Psoas muscle (tissue), 8 donors: ENCODE results near the gene ZGRF1. TPM values are rescaled to one million over a fixed set of nuclear protein-coding genes. Genes with fewer than 3 reads are reported as not detected.

ENCODE experiments used
- ATAC-seq, 4 donors: fragments of 200-7000 bp; cut with Tn5 transposase; one replicate each; pipeline ENCODE4 v1.9.1; 2020; ENCODE audit warnings: moderate library complexity in 3 of 4, mild to moderate bottlenecking in 2 of 4
- DNase-seq, 2 donors: peaks; one replicate each; pipeline ENCODE4 v3.0.0-alpha.2; 2020
- H3K27ac ChIP-seq: fragments of 200-600 bp; one replicate; pipeline ENCODE4 v1.8.0; 2022
- H3K27me3 ChIP-seq, 3 donors: fragments of 200-600 bp in 1 of 3; one replicate each; pipeline versions ENCODE4 v1.6.1 to v1.8.0; 2013 to 2022; ENCODE audit warnings: low read length in 2 of 3, mild to moderate bottlenecking in 2 of 3, moderate library complexity in 1 of 3; ENCODE audit not compliant: insufficient read depth in 3 of 3
- H3K36me3 ChIP-seq, 2 donors: fragments of 200-600 bp in 1 of 2; one replicate each; pipeline versions ENCODE4 v1.6.1 to v1.8.0; 2013 to 2022; ENCODE audit warnings: low read depth in 1 of 2, mild to moderate bottlenecking in 1 of 2, moderate library complexity in 1 of 2; ENCODE audit not compliant: insufficient read depth in 1 of 2
- H3K4me1 ChIP-seq: fragments of 200-600 bp; one replicate; pipeline ENCODE4 v1.8.0; 2022
- H3K4me3 ChIP-seq: fragments of 200-600 bp; one replicate; pipeline ENCODE4 v1.8.0; 2022; ENCODE audit warnings: mild to moderate bottlenecking
- H3K9me3 ChIP-seq: fragments of 200-600 bp; one replicate; pipeline ENCODE4 v1.8.0; 2022
- CTCF ChIP-seq: fragments of 200-600 bp; IDR thresholded peaks from one replicate; pipeline ENCODE4 v1.8.0; 2022; ENCODE audit warnings: antibody characterized with exemption
- WGBS, 3 donors: extraction: QIAGEN DNeasy Blood & Tissue Kit; methylation state at CpG; one replicate each; pipeline versions ENCODE4 v1.1.6 to v1.1.7; 2013; 5-methylcytosine and 5-hydroxymethylcytosine counted together
- intact Hi-C, 2 donors: fragments of 100-400 bp; cut with DNase I; formaldehyde crosslinking; loops; one replicate each; pipeline versions ENCODE4 v1.11.0 to v1.14.2; 2022
- polyA plus RNA-seq, 3 donors: library from polyadenylated mRNA; stranded (reverse); fragments of 200-250 nt; gene quantifications; one replicate each; pipeline ENCODE4 v1.2.3, GENCODE V29; 2013
- total RNA-seq, 4 donors: library from RNA; stranded (reverse); fragmentation: NEBNext Ultra II Directional in 2 of 4; extraction: Animal tissue kit (Norgen Biotek cat#: 25700) in 2 of 4; gene quantifications; one replicate each; pipeline versions ENCODE4 v1.2.1 to v1.2.4, GENCODE V29; 2021 to 2023
- donor health status: healthy with polysubstance abuse.
- donor health status: DM: no; HTN: no; CAD: no; lungs with moderate emphysema.
- donor health status: Bipolar disorder and iron deficiency.
- donor health status: healthy.
- donor health status: DM: yes; HTN: yes; CAD: no.
- donor health status: DM: no; HTN: no; CAD: no.
- donor health status: DM: no; HTN: no; CAD: no.
- donor health status: DM: yes; HTN: yes; CAD: no.

ZGRF1 gene
- total and polyA plus RNA-seq, 7 donors: 0.79 to 2.0 (median 1.3) TPM

- no peak for TF ChIP-seq CTCF
- Histone ChIP-seq H3K36me3 (no peaks in the 10 kb centered on the region), H3K9me3 (no peaks in the 10 kb centered on the region), H3K4me3 (no peak overlapping the region), H3K4me1 (peaks cover 7% of the 10 kb centered on the region), H3K27ac (no peak overlapping the region), H3K27me3 (peaks cover 0 to 100% (median 44%) of the 10 kb centered on the region in 3 donors)
- DNase-seq (no peak), ATAC-seq (no peak)
- WGBS, 3 donors: 29 to 31% (median 29%) methylated on average over 3 of the region's 3 CpGs
- intact Hi-C loops: no loop called here
Observed at GRCh38 chr4:112517911-112518310, 118.8 kb downstream of the ZGRF1 start.

- Histone ChIP-seq H3K4me1 (peaks cover 7% of the 10 kb centered on the region), H3K27me3 (peaks cover 0 to 100% (median 39%) of the 10 kb centered on the region in 3 donors), H3K4me3 (peak overlapping the region; percentile 77), H3K36me3 (no peaks in the 10 kb centered on the region), H3K9me3 (no peaks in the 10 kb centered on the region), H3K27ac (no peak overlapping the region)
- no peak for DNase-seq
- no peak for ATAC-seq
- WGBS, 3 donors: 2 to 5% (median 3%) methylated on average over 20 of the region's 20 CpGs
- intact Hi-C loops: no loop called here
- no peak for TF ChIP-seq CTCF
Observed at GRCh38 chr4:112517067-112517634, 119.6 kb downstream of the ZGRF1 start.

GRCh38 chr4:112516471-112517066 is 120.1 kb downstream of the ZGRF1 start:
- Histone ChIP-seq H3K9me3 (no peaks in the 10 kb centered on the region), H3K36me3 (no peaks in the 10 kb centered on the region), H3K27me3 (peaks cover 0 to 100% (median 41%) of the 10 kb centered on the region in 3 donors), H3K4me1 (peaks cover 7% of the 10 kb centered on the region), H3K27ac (no peak overlapping the region), H3K4me3 (peak overlapping the region; percentile 77)
- peak in 1 of 2 donors; percentile 21 for DNase-seq
- no peak for TF ChIP-seq CTCF
- 0 to 1% (median 1%) methylated on average over 46 to 55 of the region's 55 CpGs for WGBS, 3 donors
- ATAC-seq: peak in 3 of 4 donors; percentile 25 to 53 (median 51)
- intact Hi-C loops: no loop called here

GRCh38 chr4:112516066-112516470 is 120.6 kb downstream of the ZGRF1 start, which contains the start of gene NEUROG2:
Gene NEUROG2, minus strand, starts transcription at chr4:112516180. Its CDS starts 705 bp downstream, at chr4:112515475.
- DNase-seq (no peak), ATAC-seq (no peak)
- intact Hi-C loops: no loop called here
- Histone ChIP-seq H3K4me1 (peaks cover 5% of the 10 kb centered on the region), H3K36me3 (no peaks in the 10 kb centered on the region), H3K27ac (no peak within 1 kb of the TSS), H3K9me3 (no peaks in the 10 kb centered on the region), H3K4me3 (peak within 1 kb of the TSS; percentile 77), H3K27me3 (peaks cover 0 to 100% (median 41%) of the 10 kb centered on the region in 3 donors)
- no peak for TF ChIP-seq CTCF
- WGBS, 3 donors: 0 to 1% (median 1%) methylated on average over 12 to 15 of the region's 15 CpGs
